HK-2 (cell line): Measurements from ENCODE around the gene CASP14.
"Not testable (repeated sequence)": the region's sequence is repeated elsewhere in the genome, so short reads cannot be mapped to it uniquely, and the experiment has no call there.

Experiments
- DNase-seq: peaks from one replicate; pipeline ENCODE4 v3.0.0-alpha.2; 2018; ENCODE audit not compliant: unreplicated experiment

The CASP14 gene

DNA sequence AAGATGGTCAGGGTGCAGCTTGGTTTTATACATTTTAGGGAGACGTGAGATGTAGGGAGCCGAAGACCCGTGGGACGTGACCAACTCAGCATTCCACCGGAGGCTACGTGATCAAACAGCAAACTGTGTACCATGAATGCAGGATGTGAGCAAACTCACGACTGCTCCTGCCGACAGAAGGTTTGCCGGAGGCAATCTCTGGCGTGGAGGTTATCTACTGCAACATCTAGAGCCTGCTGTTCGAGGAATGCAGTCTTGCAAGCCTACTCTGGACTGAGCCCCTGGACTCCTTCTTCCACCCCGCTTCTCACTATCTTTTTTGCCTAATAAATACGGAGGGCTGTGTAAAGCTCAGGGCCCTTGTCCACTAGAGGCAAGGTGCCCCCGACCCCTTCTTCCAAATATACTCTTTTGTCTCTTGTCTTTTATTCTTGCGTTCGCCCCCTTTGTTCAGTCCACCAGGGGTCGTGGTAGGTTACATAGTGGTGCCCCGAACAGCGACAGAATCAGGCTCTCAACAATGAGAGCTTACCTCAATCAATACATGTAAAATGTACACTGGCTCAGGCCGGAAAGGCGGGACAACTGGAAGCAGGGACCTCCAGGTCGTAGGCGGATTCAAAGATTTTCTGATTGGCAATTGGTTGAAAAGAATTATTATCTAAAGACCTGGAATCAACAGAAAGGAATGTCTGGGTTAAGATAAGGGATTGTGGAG, 23.8 kb downstream of the CASP14 start:
- no peak for DNase-seq

DNA sequence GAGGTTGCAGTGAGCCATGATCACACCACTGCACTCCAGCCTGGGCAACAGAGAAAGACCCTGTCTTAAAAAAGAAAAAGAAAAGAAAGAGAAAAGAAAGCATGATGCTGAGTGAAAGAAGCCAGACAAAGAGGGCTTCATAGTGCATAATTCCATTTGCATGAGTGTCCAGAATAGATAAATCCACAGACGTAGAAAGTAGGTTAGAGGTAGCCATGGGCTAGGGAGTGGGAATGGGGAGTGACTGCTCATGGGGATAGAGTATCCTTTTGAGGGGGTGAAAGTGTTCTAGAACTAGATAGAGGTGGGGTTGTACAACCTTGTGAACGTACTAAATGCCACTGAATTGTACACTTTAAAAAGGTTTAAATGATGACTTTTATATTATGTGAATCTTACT, 25.1 kb downstream of the CASP14 start:
- no peak for DNase-seq

DNA sequence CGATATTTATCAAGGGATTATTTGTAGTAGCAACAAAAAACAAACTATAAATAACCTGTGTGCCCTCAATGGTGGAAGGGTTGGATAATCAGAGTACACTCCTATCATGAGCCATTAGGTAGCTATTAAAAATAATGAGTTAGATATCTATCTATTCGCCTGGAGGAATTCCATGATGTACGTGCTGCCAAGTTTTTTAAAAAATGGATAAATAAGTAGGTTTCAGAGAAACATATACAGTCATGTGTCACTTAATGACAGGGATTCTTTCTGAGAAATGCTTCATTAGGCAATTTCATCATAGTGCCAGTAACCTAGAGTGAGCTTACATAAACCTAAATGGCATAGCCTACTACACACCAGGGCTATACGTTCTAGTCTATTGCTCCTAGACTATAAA, 26.5 kb downstream of the CASP14 start:
- no peak for DNase-seq

DNA sequence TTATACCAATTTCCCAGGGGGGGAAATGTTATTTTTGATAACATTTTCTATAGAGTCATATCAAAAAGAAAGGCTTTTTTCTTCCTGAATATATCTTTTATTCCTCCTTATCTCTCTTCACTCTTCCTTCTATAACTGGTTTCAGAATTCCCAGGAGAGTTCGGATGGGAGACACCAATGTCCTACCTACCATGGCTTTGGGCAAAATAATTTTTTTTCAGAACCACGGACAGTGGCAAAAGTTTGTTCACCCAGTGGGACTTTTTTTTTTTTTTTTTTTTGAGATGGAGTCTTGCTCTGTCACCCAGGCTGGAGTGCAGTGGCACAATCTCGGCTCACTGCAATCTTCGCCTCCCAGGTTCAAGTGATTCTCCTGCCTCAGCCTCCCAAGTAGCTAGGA, 30.7 kb downstream of the CASP14 start:
- DNase-seq: not testable (repeated sequence)

DNA sequence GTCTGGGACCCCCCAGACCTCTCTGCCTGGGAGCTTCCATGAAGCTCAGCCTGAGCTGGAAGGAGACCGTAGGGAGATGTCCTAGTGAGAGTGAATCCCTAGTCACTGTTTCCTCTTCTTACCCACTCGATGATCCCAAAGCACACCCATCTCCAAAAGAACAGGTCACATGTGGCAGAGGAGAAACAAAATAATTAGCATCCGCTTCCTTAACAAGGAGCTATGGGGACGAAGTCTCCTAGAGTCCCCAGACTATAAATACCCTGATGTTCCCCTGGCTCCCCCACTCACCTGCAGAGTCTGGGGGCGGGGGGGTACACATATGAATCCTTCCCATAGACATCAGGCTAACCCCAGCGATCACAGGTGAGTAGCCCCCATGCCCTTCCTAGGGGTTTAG, 32.6 kb downstream of the CASP14 start, which contains the start of gene OR1I1:
TSS of gene OR1I1 (plus strand) at position 301 of the 400 bp plus-strand sequence. CDS start 4,855 bp downstream, outside the sequence.
- no peak for DNase-seq

DNA sequence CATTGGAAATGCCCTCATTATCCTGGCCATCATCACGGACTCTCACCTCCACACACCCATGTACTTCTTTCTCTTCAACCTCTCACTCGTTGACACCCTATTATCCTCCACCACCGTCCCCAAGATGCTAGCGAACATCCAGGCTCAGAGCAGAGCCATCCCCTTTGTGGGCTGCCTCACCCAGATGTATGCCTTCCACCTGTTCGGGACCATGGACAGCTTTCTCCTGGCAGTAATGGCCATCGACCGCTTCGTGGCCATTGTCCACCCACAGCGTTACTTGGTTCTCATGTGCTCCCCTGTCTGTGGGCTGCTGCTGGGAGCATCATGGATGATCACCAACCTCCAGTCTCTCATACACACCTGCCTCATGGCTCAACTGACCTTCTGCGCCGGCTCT, 37.9 kb downstream of the CASP14 start:
- DNase-seq: no peak

DNA sequence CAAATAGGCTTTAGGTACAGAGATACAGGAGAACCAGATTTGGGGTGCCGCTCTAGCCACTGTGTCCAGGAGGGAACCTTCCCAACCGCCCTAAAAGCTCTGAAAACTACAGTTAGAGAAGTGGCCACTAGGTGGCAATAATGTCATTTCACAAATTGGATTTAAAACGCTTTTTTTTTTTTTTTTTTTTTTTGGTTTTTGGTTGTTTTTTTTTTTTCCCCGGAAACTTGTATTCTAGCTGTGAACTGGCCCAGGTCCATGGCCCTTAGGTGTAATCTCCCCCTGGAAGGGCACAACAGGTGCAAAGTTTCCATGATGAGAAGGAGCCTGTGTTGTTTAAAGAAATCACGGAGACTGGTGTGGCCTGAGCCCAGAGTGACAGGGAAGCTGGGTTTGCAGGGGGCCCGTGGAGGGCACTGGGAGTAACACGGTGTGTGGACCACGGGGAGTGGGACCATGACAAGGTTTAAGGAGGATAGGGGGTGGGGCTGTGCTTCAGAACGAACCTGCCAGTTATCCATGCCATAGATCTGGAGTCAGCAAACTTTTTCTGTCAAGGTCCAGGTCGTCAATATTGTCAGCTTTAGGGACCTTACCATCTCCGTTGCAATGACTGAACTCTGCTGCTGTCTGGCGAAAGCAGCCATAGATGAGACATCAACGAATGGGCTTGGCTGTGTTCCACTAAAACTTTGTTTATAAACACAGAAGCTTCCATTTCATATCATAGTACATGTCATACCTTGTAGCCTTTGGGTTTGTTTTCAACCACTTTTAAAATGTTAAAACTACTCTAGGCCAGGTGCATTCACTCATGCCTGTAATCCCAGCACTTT, 42.9 kb downstream of the CASP14 start:
- DNase-seq: peak; percentile 36

DNA sequence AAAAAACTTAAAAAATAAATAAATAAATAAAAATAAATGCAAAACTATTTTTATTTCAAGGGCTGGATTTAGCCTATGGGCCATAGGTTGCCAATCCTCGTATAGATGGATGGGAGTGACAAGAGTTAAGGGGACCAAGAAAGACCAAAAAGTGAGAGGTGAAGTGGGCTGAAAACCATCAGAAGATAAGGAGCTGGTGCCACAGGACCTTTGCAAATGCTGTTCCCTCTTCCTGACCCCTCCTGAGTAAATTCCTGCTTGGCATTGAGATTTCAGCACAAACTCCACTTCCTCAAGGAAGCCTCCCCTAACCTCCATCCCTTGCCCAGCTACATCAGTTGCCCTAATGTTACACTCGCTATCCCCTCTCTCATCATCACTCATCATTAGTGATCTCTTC, 43.7 kb downstream of the CASP14 start:
- DNase-seq: no peak

DNA sequence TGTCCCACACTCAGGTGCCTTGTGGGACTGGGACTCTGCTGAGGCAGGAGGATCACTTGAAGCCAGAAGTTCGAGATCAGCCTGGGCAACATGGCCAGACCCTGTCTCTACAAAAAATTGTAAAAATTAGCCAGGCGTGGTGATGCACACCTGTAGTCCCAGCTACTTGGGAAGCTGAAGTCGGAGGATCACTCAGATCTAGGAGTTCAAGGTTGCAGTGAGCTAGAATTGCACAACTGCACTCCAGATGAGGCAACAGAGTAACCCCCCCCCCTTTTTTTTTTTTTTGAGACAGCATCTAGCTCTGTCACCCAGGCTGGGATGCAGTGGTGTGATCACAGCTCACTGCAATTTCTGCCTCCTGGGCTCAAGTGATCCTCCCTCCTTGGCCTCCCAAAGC, 46.9 kb downstream of the CASP14 start:
- no peak for DNase-seq

DNA sequence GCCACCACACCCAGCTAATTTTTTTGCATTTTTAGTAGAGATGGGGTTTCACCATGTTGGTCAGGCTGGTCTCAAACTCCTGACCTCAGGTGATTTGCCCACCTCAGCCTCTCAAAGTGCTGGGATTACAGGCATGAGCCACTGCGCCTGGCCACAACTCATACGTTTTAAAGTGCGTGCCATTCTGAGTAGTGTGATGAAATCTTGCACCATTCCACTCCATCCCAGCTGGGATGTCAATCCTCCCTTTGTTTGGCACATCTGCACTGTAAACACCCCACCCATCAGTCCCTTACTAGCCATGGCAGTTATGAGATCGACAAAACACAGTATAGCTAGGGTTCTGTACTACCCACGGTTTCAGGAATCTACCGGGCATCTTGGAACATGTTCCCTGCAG, 48.7 kb downstream of the CASP14 start:
- DNase-seq: not testable (repeated sequence)

DNA sequence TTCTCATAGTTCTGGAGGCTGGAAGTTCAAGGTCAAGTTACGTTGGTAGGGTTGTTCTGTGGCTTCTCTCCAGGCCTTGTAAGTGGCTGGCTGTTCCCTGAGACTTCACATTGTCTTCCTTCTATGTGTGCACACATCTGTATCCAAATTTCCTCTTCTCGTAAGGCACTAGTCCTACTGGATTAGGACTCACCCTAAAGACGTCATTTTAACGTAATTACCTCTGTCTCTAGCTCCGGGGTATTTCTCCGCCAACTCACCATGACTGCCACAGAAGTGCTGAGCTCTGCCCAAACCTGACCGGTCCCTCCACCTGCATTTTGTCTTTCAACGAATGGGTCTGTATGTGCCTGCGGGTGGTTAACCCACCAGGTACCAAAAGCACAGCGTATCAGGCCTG, 49.2 kb downstream of the CASP14 start:
- DNase-seq: no peak

DNA sequence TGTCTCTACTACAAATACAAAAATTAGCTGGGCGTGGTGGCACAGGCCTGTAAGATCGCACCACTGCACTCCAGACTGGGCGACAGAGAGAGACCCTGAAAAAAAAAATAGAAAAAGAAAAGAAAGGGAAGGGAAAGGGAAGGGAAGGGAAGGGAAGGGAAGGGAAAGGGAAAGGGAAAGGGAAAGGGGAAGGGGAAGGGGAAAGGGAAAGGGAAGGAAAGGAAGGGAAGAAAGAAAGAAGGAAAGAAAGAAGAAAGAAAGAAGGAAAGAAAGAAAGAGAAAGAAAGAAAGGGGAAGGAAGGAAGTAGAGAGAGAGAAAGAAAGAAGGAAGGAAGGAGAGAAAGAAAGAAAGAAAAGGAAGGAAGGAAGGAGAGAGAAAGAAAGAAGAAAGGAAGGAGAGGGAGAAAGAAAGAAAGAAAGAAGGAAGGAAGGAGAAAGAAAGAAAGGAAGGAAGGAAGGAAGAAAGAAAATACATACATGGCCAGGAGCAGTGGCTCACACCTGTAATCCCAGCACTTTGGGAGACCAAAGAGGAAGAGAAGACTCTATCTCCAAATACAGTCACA, 49.8 kb downstream of the CASP14 start:
- DNase-seq: no peak

DNA sequence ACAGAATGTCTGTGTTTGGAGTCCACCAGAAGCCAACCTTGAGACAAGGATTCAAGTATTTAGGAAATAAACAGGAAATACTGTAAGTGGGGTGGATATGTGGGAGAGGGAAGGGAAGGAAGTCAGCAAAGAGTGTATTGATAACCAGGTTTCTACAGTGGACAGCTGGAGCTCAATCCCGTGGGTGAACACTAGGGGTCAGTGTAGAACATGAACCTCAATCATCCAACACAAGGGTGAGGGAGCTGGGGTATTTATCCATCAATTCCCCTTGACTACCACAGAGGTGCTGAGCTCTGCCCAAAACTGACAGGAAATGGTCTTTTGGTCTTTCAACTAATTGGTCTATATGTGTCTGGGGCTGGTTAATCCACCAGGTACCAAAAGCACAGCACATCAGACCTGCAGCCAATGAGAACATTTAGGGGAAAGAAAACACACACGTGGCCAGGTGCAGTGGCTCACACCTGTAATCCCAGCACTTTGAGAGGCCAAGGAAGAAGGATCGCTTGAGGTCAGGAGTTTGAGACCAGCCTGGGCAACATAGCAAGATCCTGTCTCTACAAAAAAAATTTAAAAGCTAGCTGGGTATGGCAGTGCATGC, 52.3 kb downstream of the CASP14 start:
- no peak for DNase-seq

DNA sequence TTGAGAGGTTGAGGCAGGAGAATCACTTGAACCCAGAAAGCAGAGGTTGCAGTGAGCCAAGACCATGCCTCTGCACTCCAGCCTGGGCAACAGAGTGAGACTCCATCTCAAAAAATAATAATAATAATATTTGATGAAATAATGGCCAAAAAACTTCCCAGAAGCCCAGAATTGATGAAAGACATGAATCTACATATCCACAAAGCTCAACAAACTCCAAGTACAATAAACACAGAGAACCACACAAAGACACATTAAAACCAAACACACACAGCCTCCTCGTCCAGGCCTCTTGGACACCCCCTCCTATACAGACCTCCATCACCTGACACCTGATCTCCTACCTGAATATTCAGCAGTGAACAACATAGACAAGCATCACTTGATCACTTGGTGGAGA, 54.7 kb downstream of the CASP14 start:
- no peak for DNase-seq

DNA sequence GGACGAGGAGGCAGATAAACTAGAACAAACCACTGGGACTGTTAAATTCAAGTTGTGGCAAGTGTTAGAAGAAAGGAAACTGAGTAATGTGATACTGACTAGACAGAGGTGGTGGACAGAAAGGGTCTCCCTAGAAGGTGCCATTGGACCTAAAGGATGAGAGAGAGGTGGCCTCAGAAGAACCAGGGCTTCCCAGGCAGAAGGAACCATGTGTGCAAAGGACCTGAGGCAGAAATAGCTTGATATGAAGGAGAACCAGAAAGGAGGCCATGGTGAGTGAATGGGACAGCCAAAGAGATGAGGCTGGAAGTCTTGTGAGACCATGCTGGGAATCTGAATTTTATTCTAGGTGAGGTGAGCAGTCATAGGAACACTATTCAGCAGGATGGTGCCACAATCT, 55.1 kb downstream of the CASP14 start:
- DNase-seq: no peak

DNA sequence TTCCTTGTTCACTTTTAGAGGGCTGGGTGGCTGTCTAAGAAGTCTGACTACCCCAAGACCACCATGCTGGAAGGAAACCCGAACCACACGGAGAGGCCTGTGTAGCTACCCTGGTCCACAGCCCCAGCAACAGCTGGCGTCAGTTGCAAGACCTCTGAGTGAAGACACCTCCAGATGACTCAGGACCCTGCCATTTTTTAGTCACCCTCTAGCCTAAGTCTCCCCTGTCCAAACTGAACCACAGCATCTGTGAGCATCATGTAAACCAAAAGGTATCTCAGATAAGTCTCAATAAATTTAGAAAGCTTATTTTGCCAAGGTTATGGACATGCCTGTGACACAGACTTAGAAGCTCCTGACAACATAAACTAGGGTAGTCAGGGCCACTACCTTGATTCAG, 55.8 kb downstream of the CASP14 start:
- DNase-seq: no peak

DNA sequence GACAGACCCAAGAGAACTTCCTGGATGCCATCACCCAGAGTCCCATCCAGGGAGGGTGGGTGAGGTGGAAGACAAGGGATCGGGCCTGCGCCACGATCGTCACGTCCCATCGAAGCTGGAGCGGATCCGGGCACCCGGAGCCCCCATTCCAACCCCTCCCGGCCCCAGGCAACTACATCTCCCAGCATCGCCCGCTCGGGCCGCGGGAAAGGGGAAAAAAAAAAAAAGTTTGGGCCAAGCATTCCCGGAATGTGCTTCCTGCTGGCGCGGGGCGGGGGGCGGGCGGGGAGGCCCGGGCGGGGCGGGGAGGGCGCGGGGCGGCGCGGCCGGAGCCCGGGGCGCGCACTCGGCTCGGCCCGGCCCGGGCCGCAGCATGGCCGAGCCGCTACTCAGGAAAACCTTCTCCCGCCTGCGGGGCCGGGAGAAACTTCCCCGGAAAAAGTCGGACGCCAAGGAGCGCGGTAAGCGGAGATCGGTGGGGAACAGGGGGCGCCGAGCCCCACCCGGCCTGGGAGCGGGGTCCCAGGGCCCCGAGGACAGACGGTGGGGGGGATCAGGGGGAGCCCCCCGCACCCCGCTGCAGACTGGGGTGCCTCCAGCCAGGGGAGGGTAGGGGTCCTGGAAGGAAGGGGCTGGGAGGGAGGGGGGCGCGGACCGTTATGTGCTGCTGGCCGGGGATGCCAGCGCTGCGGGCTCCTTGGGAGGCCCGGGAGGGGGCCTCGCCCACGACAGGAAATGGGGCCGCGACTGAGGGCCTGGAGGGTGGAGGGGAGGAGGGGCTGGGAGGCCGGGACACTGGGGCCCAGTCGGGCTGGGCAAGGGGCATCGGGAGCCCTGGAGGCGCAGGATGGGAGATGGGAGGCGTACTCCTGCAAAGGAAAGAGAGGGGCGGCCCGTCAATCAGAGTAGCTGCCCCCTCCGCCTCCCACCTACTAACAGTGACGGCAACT, 58.1 kb downstream of the CASP14 start, which contains the start of gene SYDE1:
TSS of gene SYDE1 (plus strand) at position 341 of the 950 bp plus-strand sequence. CDS start at position 374, 33 bp downstream.
- peak; percentile 82 for DNase-seq
